A549 treated with dexamethasone at 1 μM for 4 hours (cell line): ENCODE measurements around the gene WFDC9. TPM values are rescaled to one million over a fixed set of nuclear protein-coding genes. Genes with fewer than 3 reads are reported as not detected.

Source experiments
- total RNA-seq: library from RNA; stranded (reverse); fragments of 200-300 nt; extraction: Qiagen RNA extraction; gene quantifications from 5 replicates; pipeline ENCODE4 v1.2.3, GENCODE V29; 2022

WFDC9 gene
- total RNA-seq = not detected in 5 replicates

DNA sequence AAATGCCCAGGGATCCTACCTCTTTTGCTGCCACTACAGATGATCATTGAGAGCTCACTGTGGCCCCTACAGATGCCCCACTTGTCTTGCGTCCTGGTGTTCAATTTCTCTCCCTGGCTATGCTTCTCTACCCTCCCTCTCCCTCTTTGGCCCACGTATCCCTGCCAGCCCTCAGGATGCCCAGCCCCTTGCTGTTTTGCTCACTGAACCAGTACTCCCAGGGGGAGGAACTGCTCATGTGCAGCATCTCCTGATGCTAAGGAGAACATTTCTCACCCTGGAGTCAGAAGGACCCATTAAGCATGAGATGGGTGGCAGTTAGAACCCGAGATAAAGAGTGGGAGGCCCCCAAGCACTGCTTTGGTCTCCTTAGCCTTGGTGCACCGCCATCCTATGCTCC, at the start of gene WFDC9:
WFDC9 (minus strand) TSS at position 101 of the 400 bp plus-strand sequence. CDS start 21,103 bp downstream, outside the sequence.

DNA sequence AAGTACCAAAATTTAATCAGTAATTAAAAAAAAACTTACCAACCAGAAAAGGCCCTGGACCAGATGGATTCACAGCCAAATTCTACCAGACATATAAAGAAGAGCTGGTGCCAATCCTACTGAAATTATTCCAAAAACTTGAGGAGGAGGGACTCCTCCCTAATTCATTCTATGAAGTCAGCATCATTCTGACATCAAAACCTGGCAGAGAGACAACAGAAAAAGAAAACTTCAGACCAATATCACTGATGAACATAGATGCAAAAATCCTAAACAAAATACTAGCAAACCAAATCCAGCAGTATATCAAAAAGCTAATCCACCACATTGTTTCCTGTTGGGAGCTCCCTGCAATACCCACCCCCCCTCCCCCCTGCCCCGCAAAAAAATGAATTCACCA, 39.1 kb upstream of the WFDC9 start, which contains the start of gene WFDC11:
WFDC11 (minus strand) TSS at position 101 of the 400 bp plus-strand sequence. CDS start 19,639 bp downstream, outside the sequence.

DNA sequence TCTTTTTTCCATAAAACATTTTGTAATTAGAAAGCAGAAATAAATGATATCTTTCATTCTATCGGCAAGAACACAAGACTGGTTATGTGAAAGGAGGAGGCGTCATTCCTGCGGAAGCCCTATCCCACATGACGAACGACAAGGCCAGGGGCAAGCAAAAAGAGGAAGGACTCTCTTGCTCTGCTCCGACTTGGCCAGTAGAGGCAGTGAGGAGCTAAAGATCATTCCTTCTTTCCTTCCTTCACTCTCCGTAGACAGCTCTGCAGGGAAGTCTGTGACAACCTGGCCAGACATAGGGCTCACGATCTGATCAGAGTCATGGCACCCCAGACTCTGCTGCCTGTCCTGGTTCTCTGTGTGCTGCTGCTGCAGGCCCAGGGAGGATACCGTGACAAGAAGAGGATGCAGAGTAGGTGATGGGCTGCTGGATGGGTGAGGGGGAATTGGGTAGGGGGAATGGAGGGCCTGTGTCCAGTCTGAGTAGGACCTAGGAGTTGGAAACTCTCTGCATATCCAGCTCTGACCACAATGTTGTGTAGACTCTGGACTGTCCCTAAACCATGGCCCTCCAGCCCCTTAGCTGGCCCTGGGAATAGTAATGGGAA, 1.5 kb downstream of the WFDC9 start, which contains the start of gene WFDC10A:
WFDC10A (plus strand) TSS at position 244 of the 605 bp plus-strand sequence; CDS start at position 319, 75 bp downstream.

DNA sequence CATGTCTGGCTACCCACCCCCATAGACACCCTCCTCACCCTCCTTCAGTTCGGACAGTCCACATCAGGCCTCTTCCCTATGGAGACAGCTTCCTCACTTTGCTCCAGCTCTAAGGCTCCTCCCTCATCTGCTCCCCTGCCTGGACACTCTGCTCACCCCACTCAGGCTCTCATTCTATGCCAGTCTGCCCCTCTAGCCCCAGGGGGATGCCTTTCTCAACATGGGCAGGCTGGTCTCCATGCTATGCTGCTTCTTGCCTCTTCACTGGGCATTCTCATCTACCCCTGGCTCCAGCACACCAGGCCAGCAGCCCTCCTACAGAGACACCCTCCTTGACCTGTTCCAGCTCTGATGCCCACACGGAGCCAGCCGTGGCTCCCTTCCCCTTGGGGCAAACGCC, 51.9 kb downstream of the WFDC9 start, which contains the start of gene WFDC8:
WFDC8 (minus strand) TSS at position 101 of the 400 bp plus-strand sequence; CDS start at position 64, 37 bp downstream.

Other genes starting within 250 kb of the WFDC9 start
- gene DBNDD2, start 223.0 kb downstream of the WFDC9 start, total RNA-seq = 21.7 to 26.4 TPM (median 23.8 TPM) in 5 replicates
- 82.5 to 106 TPM (median 104 TPM) in 5 replicates for gene PIGT, start 215.1 kb downstream of the WFDC9 start, total RNA-seq
- gene WFDC2, start 161.5 kb downstream of the WFDC9 start, total RNA-seq = 0.18 TPM in 1 of 5 replicates, not detected in the others
- gene SPINT3, start 115.7 kb downstream of the WFDC9 start, total RNA-seq = not detected in 5 replicates
- not detected in 5 replicates for gene WFDC6, start 91.8 kb downstream of the WFDC9 start, total RNA-seq
- not detected in 5 replicates for gene EPPIN, start 83.9 kb downstream of the WFDC9 start, total RNA-seq
- gene WFDC8, start 52.0 kb downstream of the WFDC9 start, total RNA-seq = not detected in 5 replicates
- gene WFDC10A, start 1.5 kb downstream of the WFDC9 start, total RNA-seq = not detected in 5 replicates
- gene WFDC11, start 39.0 kb upstream of the WFDC9 start, total RNA-seq = not detected in 5 replicates
- gene WFDC13, start 70.8 kb upstream of the WFDC9 start, total RNA-seq = not detected in 5 replicates
- not detected in 5 replicates for gene WFDC10B, start 73.7 kb upstream of the WFDC9 start, total RNA-seq
- gene SPINT4, start 91.1 kb upstream of the WFDC9 start, total RNA-seq = not detected in 5 replicates
- 0.29 to 0.48 TPM in 2 of 5 replicates, not detected in the others for gene WFDC3, start 160.6 kb upstream of the WFDC9 start, total RNA-seq
- gene DNTTIP1, start 160.7 kb upstream of the WFDC9 start, total RNA-seq = 31.5 to 36.3 TPM (median 35.0 TPM) in 5 replicates
- gene UBE2C, start 181.4 kb upstream of the WFDC9 start, total RNA-seq = 220 to 247 TPM (median 230 TPM) in 5 replicates
- 0.12 to 0.29 TPM in 2 of 5 replicates, not detected in the others for gene TNNC2, start 196.0 kb upstream of the WFDC9 start, total RNA-seq
- 7.7 to 11.6 TPM (median 9.4 TPM) in 5 replicates for gene SNX21, start 202.5 kb upstream of the WFDC9 start, total RNA-seq
- 16.6 to 18.0 TPM (median 16.9 TPM) in 5 replicates for gene ACOT8, start 226.1 kb upstream of the WFDC9 start, total RNA-seq
- 1.4 to 1.9 TPM (median 1.6 TPM) in 5 replicates for gene ZSWIM3, start 226.3 kb upstream of the WFDC9 start, total RNA-seq
- gene ZSWIM1, start 249.9 kb upstream of the WFDC9 start, total RNA-seq = 5.1 to 7.0 TPM (median 6.9 TPM) in 5 replicates